B cell (primary cell): ENCODE measurements around the gene FAM184B. TPM values are rescaled to one million over a fixed set of nuclear protein-coding genes. Genes with fewer than 3 reads are reported as not detected.

Source experiments
- ATAC-seq: fragments of 200-7000 bp; cut with Tn5 transposase; one replicate; pipeline ENCODE4 v1.10.0; 2021; ENCODE audit warnings: low read depth, mild to moderate bottlenecking, moderate number of reproducible peaks, moderate library complexity
- CTCF ChIA-PET: fragments of 350-600 bp; sonication (Branson Sonifier 250); formaldehyde crosslinking; loops from one replicate; lab custom pipeline; 2021; ENCODE audit warnings: antibody characterized with exemption, inconsistent platforms; lab: Charles Lee
- POLR2A ChIA-PET: fragments of 350-600 bp; sonication (Branson Sonifier 250); formaldehyde crosslinking; loops from one replicate; lab custom pipeline; 2021; ENCODE audit warnings: antibody characterized with exemption; lab: Charles Lee
- DNase-seq: peaks from one replicate; pipeline ENCODE4 v3.0.0; 2013
- H2AFZ ChIP-seq: 2 replicates; pipeline ENCODE4 v1.6.1; 2012; ENCODE audit warnings: mild to moderate bottlenecking, low read depth, low read length; ENCODE audit not compliant: insufficient read depth, poor library complexity, severe bottlenecking
- H3K27ac ChIP-seq, 2 donors: 1 replicate in 1 of 2; 2 replicates in 1 of 2; pipeline ENCODE4 v1.5.1; 2012 to 2013; ENCODE audit warnings: low read length in 2 of 2, mild to moderate bottlenecking in 2 of 2, moderate library complexity in 1 of 2
- H3K27me3 ChIP-seq, 4 experiments: fragments of 200-600 bp in 1 of 4; sonication (generic) in 1 of 4; replicated peaks in 1 of 4; 1 replicate in 2 of 4; 2 replicates in 2 of 4; pipeline versions ENCODE4 v1.6.1 to v1.7.0; 2013 to 2016; ENCODE audit warnings: low read length in 3 of 4, mild to moderate bottlenecking in 2 of 4, mixed read lengths in 1 of 4, moderate library complexity in 1 of 4; ENCODE audit not compliant: insufficient read depth in 4 of 4, control insufficient read depth in 3 of 4; ENCODE audit errors: control extremely low read depth in 1 of 4
- H3K36me3 ChIP-seq, 2 experiments: replicated peaks in 1 of 2; 1 replicate in 1 of 2; 2 replicates in 1 of 2; pipeline versions ENCODE4 v1.6.1 to v1.7.1; 2013; ENCODE audit warnings: low read length in 1 of 2; ENCODE audit not compliant: insufficient read depth in 2 of 2, control insufficient read depth in 1 of 2; ENCODE audit errors: control extremely low read depth in 1 of 2, extremely low read depth in 1 of 2
- H3K4me1 ChIP-seq, 2 donors: fragments of 200-600 bp in 1 of 2; sonication (generic) in 1 of 2; 1 replicate in 1 of 2; 2 replicates in 1 of 2; pipeline versions ENCODE4 v1.5.1 to v1.6.1; 2013 to 2017; ENCODE audit warnings: low read length in 2 of 2; ENCODE audit not compliant: control insufficient read depth in 2 of 2, insufficient read depth in 2 of 2
- H3K4me2 ChIP-seq: replicated peaks from 2 replicates; pipeline ENCODE3; 2012; ENCODE audit warnings: mild to moderate bottlenecking, low read depth, low read length; ENCODE audit not compliant: poor library complexity, severe bottlenecking
- H3K4me3 ChIP-seq, 5 experiments: fragments of 200-600 bp in 1 of 5; sonication (generic) in 1 of 5; 1 replicate in 3 of 5; 2 replicates in 2 of 5; pipeline versions ENCODE4 v1.5.1 to v1.7.0; 2011 to 2016; ENCODE audit warnings: low read length in 4 of 5, mild to moderate bottlenecking in 4 of 5, low read depth in 2 of 5, control low read depth in 1 of 5, moderate library complexity in 1 of 5; ENCODE audit not compliant: insufficient read depth in 1 of 5; ENCODE audit errors: control extremely low read depth in 1 of 5, extremely low read depth in 1 of 5
- H3K79me2 ChIP-seq: fragments of 200-600 bp; sonication (generic); one replicate; pipeline ENCODE4 v1.6.0; 2016; ENCODE audit warnings: low read length; ENCODE audit not compliant: control insufficient read depth, insufficient read depth
- H3K9ac ChIP-seq: fragments of 200-600 bp; sonication (generic); 2 replicates; pipeline ENCODE4 v1.6.1; 2017; ENCODE audit warnings: mild to moderate bottlenecking, low read length, moderate library complexity
- H3K9me3 ChIP-seq, 3 donors: one replicate each; pipeline versions ENCODE4 v1.6.1 to v1.7.1; 2013; ENCODE audit warnings: low read length in 2 of 3; ENCODE audit not compliant: control insufficient read depth in 2 of 3, insufficient read depth in 1 of 3; ENCODE audit errors: control extremely low read depth in 1 of 3
- H4K20me1 ChIP-seq: 2 replicates; pipeline ENCODE4 v1.6.0; 2012; ENCODE audit warnings: mild to moderate bottlenecking, low read length; ENCODE audit not compliant: insufficient read depth, control insufficient read depth, poor library complexity, severe bottlenecking
- H3K27ac Mint-ChIP-seq: one replicate; pipeline ENCODE4 v1.8.0; 2021; ENCODE audit warnings: mixed read lengths
- H3K27me3 Mint-ChIP-seq: one replicate; pipeline ENCODE4 v1.8.0; 2021; ENCODE audit warnings: mixed read lengths
- H3K4me1 Mint-ChIP-seq: one replicate; pipeline ENCODE4 v1.8.0; 2021; ENCODE audit warnings: mixed read lengths
- H3K4me3 Mint-ChIP-seq: one replicate; pipeline ENCODE4 v1.8.0; 2021; ENCODE audit warnings: mixed read lengths
- H3K9me3 Mint-ChIP-seq: one replicate; pipeline ENCODE4 v1.8.0; 2022; ENCODE audit warnings: mixed read lengths; ENCODE audit not compliant: insufficient read depth
- CTCF ChIP-seq: fragments of 200-600 bp; IDR thresholded peaks from one replicate; pipeline ENCODE4 v1.8.0; 2022; ENCODE audit warnings: antibody characterized with exemption, mild to moderate bottlenecking
- EZH2 ChIP-seq: IDR thresholded peaks from 2 replicates; pipeline ENCODE4 v1.6.1; 2012; ENCODE audit warnings: borderline replicate concordance, low read depth, mild to moderate bottlenecking, moderate library complexity, low read length; ENCODE audit not compliant: insufficient read depth, poor library complexity, severe bottlenecking
- WGBS: methylation state at CpG from one replicate; pipeline ENCODE4 v1.1.5; 2013; ENCODE audit warnings: missing lambda C conversion rate; ENCODE audit not compliant: insufficient coverage; 5-methylcytosine and 5-hydroxymethylcytosine counted together
- intact Hi-C: fragments of 100-400 bp; cut with micrococcal nuclease; formaldehyde crosslinking; loops from one replicate; pipeline ENCODE4 v1.10.0; 2022
- polyA plus RNA-seq: library from polyadenylated mRNA; depleted of rRNA; stranded (reverse); fragments of >200 nt; gene quantifications from 2 replicates; pipeline ENCODE4 v1.2.3, GENCODE V29; 2012
- total RNA-seq, 2 donors: library from RNA; stranded (reverse); fragments of 120-200 nt in 1 of 2; gene quantifications; 1 replicate in 1 of 2; 2 replicates in 1 of 2; pipeline versions ENCODE4 v1.2.3 to v1.2.4, GENCODE V29; 2013 to 2022

Gene FAM184B
- total and polyA plus RNA-seq, 2 donors (not counting 1 experiment from before 2014, with no cell fraction given) = not detected

- ATAC-seq = no peak
Measured at GRCh38 chr4:17694552-17694951, 86.9 kb downstream of the FAM184B start.

GRCh38 chr4:17690898-17691297, 90.5 kb downstream of the FAM184B start:
- no peaks in the 10 kb centered on the region for H3K27me3 ChIP-seq
- no peaks in the 10 kb centered on the region for H4K20me1 ChIP-seq
- intact Hi-C loops = no loop called here
- ChIA-PET POLR2A (no interaction called here), CTCF (interaction anchor here (1.3 to 1.4 kb wide), 2 partner anchors 56 to 142 kb away, joined by 3 read pairs; no protein-coding TSS in a partner anchor)
- no peaks in the 10 kb centered on the region for H3K9me3 ChIP-seq
- H3K4me2 ChIP-seq = no peak overlapping the region
- no peak overlapping the region for H3K4me3 ChIP-seq
- DNase-seq (no peak), ATAC-seq (no peak)
- Mint-ChIP-seq H3K27me3 (peaks cover 14% of the 10 kb centered on the region), H3K4me3 (no peak overlapping the region), H3K4me1 (no peaks in the 10 kb centered on the region), H3K9me3 (no peaks in the 10 kb centered on the region), H3K27ac (no peak overlapping the region)
- no CpG with 5 or more reads among the region's 1 CpG for WGBS
- no peak overlapping the region for H3K9ac ChIP-seq
- H2AFZ ChIP-seq = no peak overlapping the region
- TF ChIP-seq EZH2 (no peak), CTCF (no peak)
- H3K36me3 ChIP-seq = no peaks in the 10 kb centered on the region
- no peaks in the 10 kb centered on the region for H3K4me1 ChIP-seq
- H3K27ac ChIP-seq = no peak overlapping the region
- H3K79me2 ChIP-seq = no peaks in the 10 kb centered on the region

More at GRCh38 chr4:17694552-17694951, 86.9 kb downstream of the FAM184B start:
- Histone ChIP-seq H3K27me3 (no peaks in the 10 kb centered on the region), H3K4me1 (no peaks in the 10 kb centered on the region), H2AFZ (no peak overlapping the region), H3K79me2 (no peaks in the 10 kb centered on the region), H3K4me3 (no peak overlapping the region), H3K27ac (no peak overlapping the region), H3K9ac (no peak overlapping the region), H3K9me3 (peaks cover 0 to 12% (median 5%) of the 10 kb centered on the region in 3 donors), H4K20me1 (no peaks in the 10 kb centered on the region), H3K36me3 (no peaks in the 10 kb centered on the region), H3K4me2 (no peak overlapping the region)
- Mint-ChIP-seq H3K27me3 (peaks cover 22% of the 10 kb centered on the region), H3K9me3 (peaks cover 3% of the 10 kb centered on the region), H3K4me3 (no peak overlapping the region), H3K27ac (no peak overlapping the region), H3K4me1 (no peaks in the 10 kb centered on the region)
- intact Hi-C loops = no loop called here
- TF ChIP-seq EZH2 = no peak
- TF ChIP-seq CTCF = no peak
- WGBS = 50% methylated on average over 1 of the region's 1 CpG
- CTCF ChIA-PET = no interaction called here
- POLR2A ChIA-PET = no interaction called here
- no peak for DNase-seq
